NT2/D1 (cell line): Measurements from ENCODE around the gene TMEM147.

Source experiments
- YY1 ChIP-seq: IDR thresholded peaks from 2 replicates; pipeline ENCODE4 v1.6.1; 2011; ENCODE audit not compliant: insufficient read length, insufficient read depth
- ZNF274 ChIP-seq: IDR thresholded peaks from 2 replicates; pipeline ENCODE4 v1.6.1; 2011; ENCODE audit warnings: mild to moderate bottlenecking, low read depth, low read length

GRCh38 chr19:35510626-35510964, 34.8 kb upstream of the TMEM147 start:
- TF ChIP-seq ZNF274 (no peak), YY1 (no peak)
